Keratinocyte (primary cell): Measurements from ENCODE around the gene PTPRD. TPM values are rescaled to one million over a fixed set of nuclear protein-coding genes. Genes with fewer than 3 reads are reported as not detected.

Experiments
- DNase-seq: peaks from one replicate; pipeline ENCODE4 v3.0.0-alpha.2; 2011; ENCODE audit warnings: low read depth, missing footprints, low spot score
- FAIRE-seq: peaks from 2 replicates; lab custom pipeline; 2011; peaks lifted over from hg19 to GRCh38; lab: Jason Lieb, UNC
- H2AFZ ChIP-seq: 2 replicates; pipeline ENCODE4 v1.6.0; 2012; ENCODE audit warnings: low read length, control low read depth, inconsistent platforms; ENCODE audit not compliant: control insufficient read depth
- H3K27ac ChIP-seq: 2 replicates; pipeline ENCODE4 v1.5.1; 2011; ENCODE audit warnings: low read length; ENCODE audit not compliant: control insufficient read depth, insufficient read depth
- H3K27me3 ChIP-seq: 3 replicates; pipeline ENCODE4 v1.6.0; 2011; ENCODE audit warnings: low read length; ENCODE audit not compliant: control insufficient read depth, insufficient read depth; ENCODE audit errors: extremely low read depth
- H3K36me3 ChIP-seq, 2 experiments: 2 replicates in 1 of 2; 3 replicates in 1 of 2; pipeline ENCODE4 v1.5.1; 2011; ENCODE audit warnings: low read length in 2 of 2, mild to moderate bottlenecking in 1 of 2; ENCODE audit not compliant: control insufficient read depth in 2 of 2, insufficient read depth in 2 of 2; ENCODE audit errors: extremely low read depth in 1 of 2
- H3K4me1 ChIP-seq: 3 replicates; pipeline ENCODE4 v1.5.1; 2011; ENCODE audit warnings: low read length; ENCODE audit not compliant: control insufficient read depth, insufficient read depth; ENCODE audit errors: extremely low read depth
- H3K4me2 ChIP-seq: 3 replicates; pipeline ENCODE4 v1.6.0; 2011; ENCODE audit warnings: low read depth, low read length; ENCODE audit not compliant: control insufficient read depth, insufficient read depth; ENCODE audit errors: extremely low read depth
- H3K4me3 ChIP-seq, 3 experiments: fragments of 200-600 bp in 1 of 3; sonication (generic) in 1 of 3; 2 replicates in 2 of 3; 3 replicates in 1 of 3; pipeline ENCODE4 v1.5.1; 2011 to 2016; ENCODE audit warnings: low read length in 3 of 3, mild to moderate bottlenecking in 3 of 3, control low read depth in 2 of 3, inconsistent platforms in 1 of 3, low read depth in 1 of 3, mixed read lengths in 1 of 3, mixed run types in 1 of 3, moderate library complexity in 1 of 3; ENCODE audit not compliant: control insufficient read depth in 2 of 3, insufficient read depth in 2 of 3; ENCODE audit errors: extremely low read depth in 1 of 3
- H3K79me2 ChIP-seq: 2 replicates; pipeline ENCODE4 v1.6.0; 2012; ENCODE audit warnings: low read length; ENCODE audit not compliant: control insufficient read depth, insufficient read depth
- H3K9ac ChIP-seq: 3 replicates; pipeline ENCODE4 v1.6.0; 2011; ENCODE audit warnings: low read length; ENCODE audit not compliant: control insufficient read depth, insufficient read depth; ENCODE audit errors: extremely low read depth
- H3K9me1 ChIP-seq: 3 replicates; pipeline ENCODE4 v1.6.0; 2011; ENCODE audit warnings: low read length; ENCODE audit not compliant: control insufficient read depth, insufficient read depth; ENCODE audit errors: extremely low read depth
- H3K9me3 ChIP-seq: 2 replicates; pipeline ENCODE4 v1.5.1; 2012; ENCODE audit warnings: low read depth, low read length; ENCODE audit not compliant: control insufficient read depth
- H4K20me1 ChIP-seq: 3 replicates; pipeline ENCODE4 v1.6.0; 2011; ENCODE audit warnings: low read length; ENCODE audit not compliant: control insufficient read depth, insufficient read depth; ENCODE audit errors: extremely low read depth
- EZH2 ChIP-seq: IDR thresholded peaks from one replicate; pipeline ENCODE4 v1.6.1; 2012; ENCODE audit warnings: inconsistent platforms, mild to moderate bottlenecking, low read length, moderate library complexity
- dilution Hi-C: fragments of 300-500 bp; cut with MboI; formaldehyde crosslinking; loops from one replicate; pipeline ENCODE4 v1.7.0; 2020; ENCODE audit warnings: low sequenced_read_pairs; ENCODE audit not compliant: extremely low pct_ligation_motif_present
- polyA plus RNA-seq, 5 experiments: library from polyadenylated mRNA; depleted of rRNA in 3 of 5; stranded (reverse) in 3 of 5; stranded (forward) in 1 of 5; unstranded in 1 of 5; fragments of >200 nt; gene quantifications; 1 replicate in 1 of 5; 2 replicates in 3 of 5; 3 replicates in 1 of 5; pipeline versions ENCODE4 v1.2.1 to v1.2.3, GENCODE V29; 2011 to 2012; ENCODE audit warnings: missing spikeins in 2 of 5, low read depth in 1 of 5, low replicate concordance in 1 of 5
- TF ChIP-seq, protein P1 (sequence below), 3 experiments: IDR thresholded peaks in 1 of 3; conservative IDR thresholded peaks in 1 of 3; optimal IDR thresholded peaks in 1 of 3; 2 replicates in 2 of 3; 3 replicates in 1 of 3; pipeline versions ENCODE3 to v1.5.1; 2011; ENCODE audit warnings: low read length in 3 of 3, mild to moderate bottlenecking in 3 of 3, moderate library complexity in 2 of 3, control low read depth in 1 of 3, inconsistent platforms in 1 of 3; ENCODE audit not compliant: insufficient read depth in 2 of 3; ENCODE audit errors: extremely low read depth in 1 of 3

PTPRD gene
- polyA plus RNA-seq, 1 donor (not counting 4 experiments of a cell fraction or from before 2014, with no cell fraction given): 0.10 TPM

DNA sequence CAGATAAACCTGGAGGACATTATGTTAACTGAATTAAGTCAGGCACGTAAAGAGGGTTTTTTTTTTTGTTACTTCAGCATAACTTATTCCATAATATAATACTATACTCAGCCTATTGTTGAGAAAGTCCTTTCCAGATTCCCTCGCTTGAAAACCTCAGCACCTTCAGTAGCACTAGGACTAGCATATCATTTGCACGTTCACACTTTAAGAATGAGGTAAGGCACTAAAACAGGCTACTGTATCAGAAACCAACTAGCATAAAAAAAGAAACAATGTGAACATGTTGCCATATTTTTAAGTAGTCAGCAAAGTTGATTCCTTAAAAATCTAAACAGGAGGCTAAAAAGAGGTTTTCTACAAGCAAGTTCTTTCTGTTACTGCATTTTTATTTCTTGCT lies 504.0 kb downstream of the PTPRD start:
- H2AFZ ChIP-seq: no peak overlapping the region
- H3K27ac ChIP-seq: no peak overlapping the region
- no peak for TF ChIP-seq EZH2
- TF ChIP-seq, protein P1, sequence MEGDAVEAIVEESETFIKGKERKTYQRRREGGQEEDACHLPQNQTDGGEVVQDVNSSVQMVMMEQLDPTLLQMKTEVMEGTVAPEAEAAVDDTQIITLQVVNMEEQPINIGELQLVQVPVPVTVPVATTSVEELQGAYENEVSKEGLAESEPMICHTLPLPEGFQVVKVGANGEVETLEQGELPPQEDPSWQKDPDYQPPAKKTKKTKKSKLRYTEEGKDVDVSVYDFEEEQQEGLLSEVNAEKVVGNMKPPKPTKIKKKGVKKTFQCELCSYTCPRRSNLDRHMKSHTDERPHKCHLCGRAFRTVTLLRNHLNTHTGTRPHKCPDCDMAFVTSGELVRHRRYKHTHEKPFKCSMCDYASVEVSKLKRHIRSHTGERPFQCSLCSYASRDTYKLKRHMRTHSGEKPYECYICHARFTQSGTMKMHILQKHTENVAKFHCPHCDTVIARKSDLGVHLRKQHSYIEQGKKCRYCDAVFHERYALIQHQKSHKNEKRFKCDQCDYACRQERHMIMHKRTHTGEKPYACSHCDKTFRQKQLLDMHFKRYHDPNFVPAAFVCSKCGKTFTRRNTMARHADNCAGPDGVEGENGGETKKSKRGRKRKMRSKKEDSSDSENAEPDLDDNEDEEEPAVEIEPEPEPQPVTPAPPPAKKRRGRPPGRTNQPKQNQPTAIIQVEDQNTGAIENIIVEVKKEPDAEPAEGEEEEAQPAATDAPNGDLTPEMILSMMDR (optimal IDR thresholded peaks at IDR 0.05 in 1 of 3, IDR thresholded peaks at IDR 0.05 in 1 of 3, conservative IDR thresholded peaks at IDR 0.05 in 1 of 3; ENCODE audit: extremely low read depth in 1 of 3, insufficient read depth in 2 of 3, low read length in 3 of 3): no peak
- no peak overlapping the region for H3K9ac ChIP-seq
- dilution Hi-C loops: no loop called here
- H3K4me2 ChIP-seq: no peak overlapping the region
- H3K9me1 ChIP-seq: no peaks in the 10 kb centered on the region
- H3K79me2 ChIP-seq: no peaks in the 10 kb centered on the region
- no peak for FAIRE-seq
- H3K4me3 ChIP-seq: no peak overlapping the region
- no peaks in the 10 kb centered on the region for H3K9me3 ChIP-seq
- no peak for DNase-seq
- no peaks in the 10 kb centered on the region for H4K20me1 ChIP-seq
- no peaks in the 10 kb centered on the region for H3K27me3 ChIP-seq
- H3K36me3 ChIP-seq: no peaks in the 10 kb centered on the region
- H3K4me1 ChIP-seq: no peaks in the 10 kb centered on the region

DNA sequence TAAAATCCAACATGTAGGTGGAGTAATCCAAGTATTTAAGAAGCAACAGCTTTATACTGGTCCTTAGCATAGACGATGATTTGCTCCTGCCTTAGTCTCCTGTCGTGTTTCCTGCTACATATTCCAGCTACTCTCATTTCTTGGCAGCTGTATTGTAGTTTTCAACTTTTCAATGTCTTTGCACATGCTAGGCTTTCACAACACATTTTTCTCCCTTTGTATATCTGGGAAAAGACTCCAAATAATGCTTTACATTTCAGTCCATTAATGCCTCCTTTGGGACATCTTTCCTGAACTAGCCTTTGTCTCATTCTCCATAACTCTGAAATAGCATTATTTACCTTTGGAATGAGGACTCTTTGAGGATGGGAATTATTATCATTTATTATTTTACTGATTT lies 508.0 kb downstream of the PTPRD start:
- Histone ChIP-seq H3K9me1 (no peaks in the 10 kb centered on the region), H4K20me1 (no peaks in the 10 kb centered on the region), H3K4me1 (no peaks in the 10 kb centered on the region), H3K4me2 (no peak overlapping the region), H3K4me3 (no peak overlapping the region), H3K79me2 (no peaks in the 10 kb centered on the region), H3K36me3 (no peaks in the 10 kb centered on the region), H3K9me3 (no peaks in the 10 kb centered on the region), H3K27me3 (no peaks in the 10 kb centered on the region), H3K27ac (no peak overlapping the region), H2AFZ (no peak overlapping the region), H3K9ac (no peak overlapping the region)
- FAIRE-seq: no peak
- TF ChIP-seq, protein P1 (optimal IDR thresholded peaks at IDR 0.05 in 1 of 3, IDR thresholded peaks at IDR 0.05 in 1 of 3, conservative IDR thresholded peaks at IDR 0.05 in 1 of 3; ENCODE audit: extremely low read depth in 1 of 3, insufficient read depth in 2 of 3, low read length in 3 of 3): no peak
- TF ChIP-seq EZH2: no peak
- dilution Hi-C loops: no loop called here
- no peak for DNase-seq
